SK-N-SH (cell line): ENCODE data around the gene KLHDC7B. TPM values are rescaled to one million over a fixed set of nuclear protein-coding genes. Genes with fewer than 3 reads are reported as not detected.

Experiments used
- CTCF ChIA-PET: fragments of 300-600, 350-600 bp; formaldehyde crosslinking; extraction: SDS; loops from one replicate; lab custom pipeline; 2021; lab: Yijun Ruan, JAX
- POLR2A ChIA-PET: fragments of 350-600 bp; sonication (Branson Sonifier 250); formaldehyde crosslinking; extraction: SDS; loops from one replicate; lab custom pipeline; 2020; ENCODE audit warnings: antibody characterized with exemption, inconsistent platforms; lab: Yijun Ruan, JAX
- DNase-seq: peaks from one replicate; pipeline ENCODE4 v3.0.0; 2012
- H2AFZ ChIP-seq: fragments of 200-600 bp; sonication (generic); 2 replicates; pipeline ENCODE4 v1.8.1; 2016; ENCODE audit warnings: antibody characterized with exemption, mild to moderate bottlenecking, low read depth
- H3F3A ChIP-seq: fragments of 200-600 bp; sonication (generic); replicated peaks from 2 replicates; pipeline ENCODE3; 2016; ENCODE audit warnings: antibody characterized with exemption, mild to moderate bottlenecking; ENCODE audit not compliant: insufficient read depth
- H3K27ac ChIP-seq, 2 experiments: fragments of 200-500 bp in 1 of 2; fragments of 200-600 bp in 1 of 2; sonication (Bioruptor generic) in 1 of 2; sonication (generic), shearing (Covaris generic) in 1 of 2; 2 replicates each; pipeline versions ENCODE4 v1.5.1 to v1.6.1; 2014 to 2016; ENCODE audit warnings: low read depth in 2 of 2, inconsistent platforms in 1 of 2, low read length in 1 of 2, mild to moderate bottlenecking in 1 of 2, mixed read lengths in 1 of 2
- H3K27me3 ChIP-seq: fragments of 200-600 bp; sonication (generic), shearing (Covaris generic); 2 replicates; pipeline ENCODE4 v1.6.1; 2016; ENCODE audit warnings: mixed run types; ENCODE audit not compliant: insufficient read depth
- H3K36me3 ChIP-seq, 2 experiments: fragments of 200-500 bp in 1 of 2; fragments of 200-600 bp in 1 of 2; sonication (Bioruptor generic) in 1 of 2; sonication (generic) in 1 of 2; replicated peaks in 1 of 2; 2 replicates each; pipeline versions ENCODE3 to v1.5.1; 2014 to 2016; ENCODE audit warnings: low read length in 1 of 2, mild to moderate bottlenecking in 1 of 2; ENCODE audit not compliant: insufficient read depth in 2 of 2, control insufficient read depth in 1 of 2
- H3K4me1 ChIP-seq, 2 experiments: fragments of 200-500 bp in 1 of 2; fragments of 200-600 bp in 1 of 2; sonication (Bioruptor generic) in 1 of 2; sonication (generic), shearing (Covaris generic) in 1 of 2; 2 replicates each; pipeline versions ENCODE4 v1.5.1 to v1.6.1; 2014 to 2016; ENCODE audit warnings: low read depth in 1 of 2, low read length in 1 of 2, mixed run types in 1 of 2; ENCODE audit not compliant: insufficient read depth in 2 of 2, control insufficient read depth in 1 of 2
- H3K4me2 ChIP-seq: fragments of 200-600 bp; sonication (generic), shearing (Covaris generic); 2 replicates; pipeline ENCODE4 v1.6.1; 2017; ENCODE audit warnings: mixed run types
- H3K4me3 ChIP-seq, 2 experiments: fragments of 200-500 bp in 1 of 2; fragments of 200-600 bp in 1 of 2; sonication (Bioruptor generic) in 1 of 2; sonication (generic), shearing (Covaris generic) in 1 of 2; 2 replicates each; pipeline versions ENCODE4 v1.5.1 to v1.8.1; 2014 to 2016; ENCODE audit warnings: low read depth in 2 of 2, inconsistent platforms in 1 of 2, low read length in 1 of 2, mild to moderate bottlenecking in 1 of 2, mixed read lengths in 1 of 2, moderate library complexity in 1 of 2
- H3K79me2 ChIP-seq: fragments of 200-600 bp; sonication (generic); 2 replicates; pipeline ENCODE4 v1.8.1; 2017; ENCODE audit warnings: mild to moderate bottlenecking; ENCODE audit not compliant: insufficient read depth
- H3K9ac ChIP-seq: fragments of 200-600 bp; sonication (generic); 2 replicates; pipeline ENCODE4 v1.6.1; 2017; ENCODE audit warnings: mixed run types
- H3K9me2 ChIP-seq: fragments of 200-600 bp; sonication (generic); 2 replicates; pipeline ENCODE4 v1.6.1; 2017; ENCODE audit warnings: mixed run types
- H3K9me3 ChIP-seq: fragments of 200-600 bp; sonication (generic); 2 replicates; pipeline ENCODE4 v1.6.1; 2017; ENCODE audit warnings: mixed run types, mild to moderate bottlenecking, moderate library complexity
- H4K20me1 ChIP-seq: fragments of 200-600 bp; sonication (generic); 2 replicates; pipeline ENCODE4 v1.6.1; 2017; ENCODE audit warnings: mild to moderate bottlenecking, mixed run types; ENCODE audit not compliant: insufficient read depth
- CHD2 ChIP-seq: fragments of 150-350 bp; IDR thresholded peaks from 2 replicates; pipeline ENCODE4 v1.6.1; 2018; ENCODE audit warnings: low read length; ENCODE audit not compliant: partially characterized antibody
- CTCF ChIP-seq: fragments of 200-600 bp; sonication (generic); IDR thresholded peaks from 2 replicates; pipeline ENCODE4 v1.6.1; 2017; ENCODE audit warnings: antibody characterized with exemption, mild to moderate bottlenecking, moderate library complexity
- ELF1 ChIP-seq: IDR thresholded peaks from 2 replicates; pipeline ENCODE4 v1.4.0; 2012
- FOXJ3 ChIP-seq: sonication (generic); formaldehyde crosslinking; IDR thresholded peaks from 2 replicates; pipeline ENCODE4 v1.5.1; 2020; ENCODE audit warnings: mild to moderate bottlenecking, missing genetic modification reagents
- FOXM1 ChIP-seq: IDR thresholded peaks from 2 replicates; pipeline ENCODE4 v1.4.0; 2012; ENCODE audit warnings: low read depth, mild to moderate bottlenecking
- GABPA ChIP-seq: IDR thresholded peaks from 2 replicates; pipeline ENCODE4 v1.4.0; 2012; ENCODE audit warnings: low read depth, mild to moderate bottlenecking
- GATA2 ChIP-seq: sonication (generic); formaldehyde crosslinking; IDR thresholded peaks from 2 replicates; pipeline ENCODE4 v1.5.0; 2020; ENCODE audit warnings: mild to moderate bottlenecking, missing genetic modification reagents
- JUND ChIP-seq: IDR thresholded peaks from 2 replicates; pipeline ENCODE4 v1.4.0; 2012
- MEF2A ChIP-seq: IDR thresholded peaks from 2 replicates; pipeline ENCODE4 v1.4.0; 2012; ENCODE audit warnings: low read depth, borderline replicate concordance
- NRF1 ChIP-seq: IDR thresholded peaks from 2 replicates; pipeline ENCODE4 v1.6.1; 2012; ENCODE audit warnings: low read depth, mild to moderate bottlenecking, low read length
- POLR2AphosphoS5 ChIP-seq: IDR thresholded peaks from 2 replicates; pipeline ENCODE4 v1.6.1; 2012; ENCODE audit warnings: low read depth, low read length
- RFX5 ChIP-seq: IDR thresholded peaks from 2 replicates; pipeline ENCODE4 v1.6.1; 2012; ENCODE audit warnings: mild to moderate bottlenecking, improper control_type of control experiment, low read length
- SIN3A ChIP-seq: IDR thresholded peaks from 2 replicates; pipeline ENCODE4 v1.6.1; 2012; ENCODE audit warnings: low read depth, mild to moderate bottlenecking, low read length, moderate library complexity, borderline replicate concordance
- TAF1 ChIP-seq: IDR thresholded peaks from 2 replicates; pipeline ENCODE4 v1.6.1; 2012; ENCODE audit warnings: low read depth, mild to moderate bottlenecking, low read length, moderate library complexity, borderline replicate concordance
- TCF12 ChIP-seq: IDR thresholded peaks from 2 replicates; pipeline ENCODE4 v1.4.0; 2012
- USF2 ChIP-seq: fragments of 150-350 bp; IDR thresholded peaks from 2 replicates; pipeline ENCODE4 v1.6.1; 2017; ENCODE audit warnings: antibody characterized with exemption, low read length, low read depth, borderline replicate concordance
- WGBS: methylation state at CpG from one replicate; pipeline ENCODE4 v1.1.6; 2017; ENCODE audit warnings: low lambda C conversion rate; 5-methylcytosine and 5-hydroxymethylcytosine counted together
- polyA plus RNA-seq, 3 experiments: library from polyadenylated mRNA; depleted of rRNA; stranded (reverse); fragments of >200 nt; gene quantifications; 2 replicates each; pipeline ENCODE4 v1.2.3, GENCODE V29; 2012
- TF ChIP-seq, protein P1 (sequence below): IDR thresholded peaks from 2 replicates; pipeline ENCODE4 v1.6.1; 2012; ENCODE audit warnings: mild to moderate bottlenecking, low read depth, low read length, moderate library complexity
- TF ChIP-seq, protein P2 (sequence below): IDR thresholded peaks from 2 replicates; pipeline ENCODE4; 2012

The KLHDC7B gene
- polyA plus RNA-seq, 1 of the 3 experiments (the other 2 are of a cell fraction): 0.07 TPM

GRCh38 chr22:50524676-50525103, 21.0 kb upstream of the KLHDC7B start:
- Histone ChIP-seq H3K36me3 (peaks cover 7 to 30% of the 10 kb centered on the region in 2 experiments), H3K9me2 (no peaks in the 10 kb centered on the region), H3K27ac (peak overlapping the region; percentile 68 to 89), H3F3A (peaks cover 19% of the 10 kb centered on the region), H3K9me3 (no peaks in the 10 kb centered on the region), H2AFZ (peak overlapping the region; percentile 65; the same call in 1 of the 2 replicates), H3K4me1 (peaks cover 7 to 24% of the 10 kb centered on the region in 2 experiments; a peak in 2 of 4 replicates), H3K4me3 (peak overlapping the region; percentile 80 to 81), H3K9ac (peak overlapping the region; percentile 80), H3K79me2 (peaks cover 18% of the 10 kb centered on the region)
- WGBS: 17% methylated on average over 17 of the region's 19 CpGs
- POLR2A ChIA-PET: interaction anchor here (0.9 to 2.9 kb wide), 12 partner anchors 9 to 121 kb away, joined by 3 to 12 read pairs (median 6); partner anchors contain the start of genes CHKB, KLHDC7B, LMF2 and NCAPH2
- TF ChIP-seq TCF12: no peak
- TF ChIP-seq MEF2A: no peak
- TF ChIP-seq POLR2AphosphoS5: no peak
- no peak for TF ChIP-seq NRF1
- TF ChIP-seq, protein P1, sequence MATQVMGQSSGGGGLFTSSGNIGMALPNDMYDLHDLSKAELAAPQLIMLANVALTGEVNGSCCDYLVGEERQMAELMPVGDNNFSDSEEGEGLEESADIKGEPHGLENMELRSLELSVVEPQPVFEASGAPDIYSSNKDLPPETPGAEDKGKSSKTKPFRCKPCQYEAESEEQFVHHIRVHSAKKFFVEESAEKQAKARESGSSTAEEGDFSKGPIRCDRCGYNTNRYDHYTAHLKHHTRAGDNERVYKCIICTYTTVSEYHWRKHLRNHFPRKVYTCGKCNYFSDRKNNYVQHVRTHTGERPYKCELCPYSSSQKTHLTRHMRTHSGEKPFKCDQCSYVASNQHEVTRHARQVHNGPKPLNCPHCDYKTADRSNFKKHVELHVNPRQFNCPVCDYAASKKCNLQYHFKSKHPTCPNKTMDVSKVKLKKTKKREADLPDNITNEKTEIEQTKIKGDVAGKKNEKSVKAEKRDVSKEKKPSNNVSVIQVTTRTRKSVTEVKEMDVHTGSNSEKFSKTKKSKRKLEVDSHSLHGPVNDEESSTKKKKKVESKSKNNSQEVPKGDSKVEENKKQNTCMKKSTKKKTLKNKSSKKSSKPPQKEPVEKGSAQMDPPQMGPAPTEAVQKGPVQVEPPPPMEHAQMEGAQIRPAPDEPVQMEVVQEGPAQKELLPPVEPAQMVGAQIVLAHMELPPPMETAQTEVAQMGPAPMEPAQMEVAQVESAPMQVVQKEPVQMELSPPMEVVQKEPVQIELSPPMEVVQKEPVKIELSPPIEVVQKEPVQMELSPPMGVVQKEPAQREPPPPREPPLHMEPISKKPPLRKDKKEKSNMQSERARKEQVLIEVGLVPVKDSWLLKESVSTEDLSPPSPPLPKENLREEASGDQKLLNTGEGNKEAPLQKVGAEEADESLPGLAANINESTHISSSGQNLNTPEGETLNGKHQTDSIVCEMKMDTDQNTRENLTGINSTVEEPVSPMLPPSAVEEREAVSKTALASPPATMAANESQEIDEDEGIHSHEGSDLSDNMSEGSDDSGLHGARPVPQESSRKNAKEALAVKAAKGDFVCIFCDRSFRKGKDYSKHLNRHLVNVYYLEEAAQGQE: no peak
- no peak for TF ChIP-seq FOXM1
- TF ChIP-seq GABPA: no peak
- TF ChIP-seq CHD2: no peak
- no peak for TF ChIP-seq JUND
- TF ChIP-seq FOXJ3 (CRISPR knock-in tag): no peak
- TF ChIP-seq CTCF: no peak
- TF ChIP-seq TAF1: no peak
- no peak for TF ChIP-seq GATA2 (CRISPR knock-in tag)
- no peak for TF ChIP-seq ELF1
- TF ChIP-seq, protein P2, sequence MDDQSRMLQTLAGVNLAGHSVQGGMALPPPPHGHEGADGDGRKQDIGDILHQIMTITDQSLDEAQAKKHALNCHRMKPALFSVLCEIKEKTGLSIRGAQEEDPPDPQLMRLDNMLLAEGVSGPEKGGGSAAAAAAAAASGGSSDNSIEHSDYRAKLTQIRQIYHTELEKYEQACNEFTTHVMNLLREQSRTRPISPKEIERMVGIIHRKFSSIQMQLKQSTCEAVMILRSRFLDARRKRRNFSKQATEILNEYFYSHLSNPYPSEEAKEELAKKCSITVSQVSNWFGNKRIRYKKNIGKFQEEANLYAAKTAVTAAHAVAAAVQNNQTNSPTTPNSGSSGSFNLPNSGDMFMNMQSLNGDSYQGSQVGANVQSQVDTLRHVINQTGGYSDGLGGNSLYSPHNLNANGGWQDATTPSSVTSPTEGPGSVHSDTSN: no peak
- TF ChIP-seq SIN3A: no peak
- TF ChIP-seq RFX5: no peak
- TF ChIP-seq USF2: no peak
- TF ChIP-seq, all 33 proteins: peak for 0
- peak overlapping the region; percentile 93 for H3K4me2 ChIP-seq
- DNase-seq: no peak
- CTCF ChIA-PET: interaction anchor here (1.0 to 3.4 kb wide), 13 partner anchors 9 to 287 kb away, joined by 3 to 53 read pairs (median 7); partner anchors contain the start of genes CHKB, SYCE3 and TUBGCP6
- H3K27me3 ChIP-seq: no peaks in the 10 kb centered on the region
- peaks cover 8% of the 10 kb centered on the region; the same call in 1 of the 2 replicates for H4K20me1 ChIP-seq
